ENCODE measurements around the gene FABP6. TPM values are rescaled to one million over a fixed set of nuclear protein-coding genes. Genes with fewer than 3 reads are reported as not detected.

The FABP6 gene
- total and polyA plus RNA-seq, 8 donors: not detected

DNA sequence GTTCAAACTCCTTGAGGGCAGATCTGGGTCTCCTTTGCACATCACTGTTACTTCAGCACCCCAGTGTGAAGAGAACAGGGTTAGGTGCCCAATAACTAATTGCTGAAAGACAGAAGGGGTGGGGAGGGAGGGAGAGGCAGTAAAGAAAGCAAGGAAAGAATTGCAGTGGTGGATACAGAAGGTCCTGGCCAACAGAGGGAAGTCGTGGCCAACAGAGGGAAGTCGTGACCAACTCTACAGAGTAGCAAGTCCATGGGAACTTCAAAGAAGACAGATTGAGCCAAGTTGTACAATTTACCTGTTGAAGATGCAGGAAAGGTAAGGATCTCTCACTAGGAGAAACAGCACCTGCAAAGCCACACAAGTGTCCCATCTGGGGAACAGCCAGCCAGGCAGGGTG is 56.0 kb downstream of the FABP6 start:
- H3K4me1 ChIP-seq: peaks cover 0 to 6% (median 0%) of the 10 kb centered on the region in 3 donors
- DNase-seq (no peak), FAIRE-seq (no peak), ATAC-seq (no peak)
- no peak overlapping the region for H3K4me3 ChIP-seq
- TF ChIP-seq, protein P1, sequence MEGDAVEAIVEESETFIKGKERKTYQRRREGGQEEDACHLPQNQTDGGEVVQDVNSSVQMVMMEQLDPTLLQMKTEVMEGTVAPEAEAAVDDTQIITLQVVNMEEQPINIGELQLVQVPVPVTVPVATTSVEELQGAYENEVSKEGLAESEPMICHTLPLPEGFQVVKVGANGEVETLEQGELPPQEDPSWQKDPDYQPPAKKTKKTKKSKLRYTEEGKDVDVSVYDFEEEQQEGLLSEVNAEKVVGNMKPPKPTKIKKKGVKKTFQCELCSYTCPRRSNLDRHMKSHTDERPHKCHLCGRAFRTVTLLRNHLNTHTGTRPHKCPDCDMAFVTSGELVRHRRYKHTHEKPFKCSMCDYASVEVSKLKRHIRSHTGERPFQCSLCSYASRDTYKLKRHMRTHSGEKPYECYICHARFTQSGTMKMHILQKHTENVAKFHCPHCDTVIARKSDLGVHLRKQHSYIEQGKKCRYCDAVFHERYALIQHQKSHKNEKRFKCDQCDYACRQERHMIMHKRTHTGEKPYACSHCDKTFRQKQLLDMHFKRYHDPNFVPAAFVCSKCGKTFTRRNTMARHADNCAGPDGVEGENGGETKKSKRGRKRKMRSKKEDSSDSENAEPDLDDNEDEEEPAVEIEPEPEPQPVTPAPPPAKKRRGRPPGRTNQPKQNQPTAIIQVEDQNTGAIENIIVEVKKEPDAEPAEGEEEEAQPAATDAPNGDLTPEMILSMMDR (IDR thresholded peaks at IDR 0.05): no peak
- H3K27me3 ChIP-seq: no peaks in the 10 kb centered on the region
- no peak overlapping the region for H3K27ac ChIP-seq
- H3K36me3 ChIP-seq: no peaks in the 10 kb centered on the region
- WGBS, 2 donors: 65 to 74% methylated on average over 2 of the region's 2 CpGs
- intact Hi-C loops (cut with DNase I): no loop called here
- H3K9me3 ChIP-seq: no peaks in the 10 kb centered on the region

DNA sequence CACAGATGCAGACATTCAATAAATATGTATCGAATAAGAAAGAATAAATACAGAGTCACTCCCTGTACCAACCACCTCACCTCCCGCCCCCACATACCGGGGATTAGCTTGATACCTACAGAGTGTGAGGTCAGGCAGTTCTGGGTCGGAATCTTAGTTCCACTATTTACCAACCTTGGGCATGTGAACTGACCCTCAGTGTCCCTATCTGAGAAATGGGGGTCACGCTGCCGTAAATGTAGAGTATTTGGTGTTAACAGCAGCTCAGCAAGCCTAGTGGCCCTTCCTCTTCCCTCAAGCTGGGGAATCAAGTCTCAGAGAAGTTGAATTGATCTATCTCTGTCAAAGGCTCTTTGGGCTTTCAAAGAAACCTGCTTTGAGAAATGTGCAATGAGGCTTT is 57.6 kb downstream of the FABP6 start:
- TF ChIP-seq, protein P1 (IDR thresholded peaks at IDR 0.05): no peak
- Histone ChIP-seq H3K4me1 (peaks cover 0 to 6% (median 0%) of the 10 kb centered on the region in 3 donors), H3K27ac (peak overlapping the region in 1 of 4 donors; percentile 41), H3K27me3 (no peaks in the 10 kb centered on the region), H3K4me3 (no peak overlapping the region), H3K36me3 (no peaks in the 10 kb centered on the region), H3K9me3 (no peaks in the 10 kb centered on the region)
- intact Hi-C loops (cut with DNase I): no loop called here
- no peak for DNase-seq
- ATAC-seq: no peak
- WGBS, 2 donors: 85% methylated on average over 6 of the region's 6 CpGs
- FAIRE-seq: no peak

- intact Hi-C loops (cut with DNase I): no loop called here
These were observed 58.2 kb downstream of the FABP6 start for GRCh38 chr5:160287378-160288051.

More at GRCh38 chr5:160287378-160288051, 58.2 kb downstream of the FABP6 start:
- TF ChIP-seq, protein P1 (IDR thresholded peaks at IDR 0.05): no peak
- peak overlapping the region in 2 of 4 donors; percentile 23 to 41 for H3K27ac ChIP-seq
- peaks cover 0 to 6% (median 0%) of the 10 kb centered on the region in 3 donors for H3K4me1 ChIP-seq
- DNase-seq (peak; percentile 51 to 79 (median 70)), ATAC-seq (peak; percentile 77 to 97 (median 88)), FAIRE-seq (no peak)
- H3K4me3 ChIP-seq: no peak overlapping the region
- no peaks in the 10 kb centered on the region for H3K9me3 ChIP-seq
- no peaks in the 10 kb centered on the region for H3K36me3 ChIP-seq
- 25 to 32% methylated on average over 8 of the region's 8 CpGs for WGBS, 2 donors
- H3K27me3 ChIP-seq: no peaks in the 10 kb centered on the region

Other genes starting within 250 kb of the FABP6 start
- gene TTC1, start 220.4 kb upstream of the FABP6 start, total RNA-seq: 10 to 100 TPM in 5 of 6 donors, 1 to 10 TPM in 1; 9.9 to 22.4 (median 15.6) TPM
- 10 to 100 TPM; 14.2 to 27.6 TPM for gene TTC1, start 220.4 kb upstream of the FABP6 start, polyA plus RNA-seq
- gene PWWP2A, start 110.1 kb upstream of the FABP6 start, total RNA-seq: 10 to 100 TPM in 4 of 6 donors, 1 to 10 TPM in 2; 8.3 to 14.5 (median 11.8) TPM
- gene PWWP2A, start 110.1 kb upstream of the FABP6 start, polyA plus RNA-seq: 1 to 10 TPM; 7.9 to 9.7 TPM
- gene CCNJL, start 83.1 kb downstream of the FABP6 start, total RNA-seq: under 1 TPM; 0.06 to 0.58 (median 0.17) TPM
- gene CCNJL, start 83.1 kb downstream of the FABP6 start, polyA plus RNA-seq: under 1 TPM; 0.08 to 0.16 TPM
- gene C1QTNF2, start 141.1 kb downstream of the FABP6 start, total RNA-seq: under 1 TPM in 4 of 6 donors, not detected in 2; 0.09 to 0.41 (median 0.19) TPM
- gene C1QTNF2, start 141.1 kb downstream of the FABP6 start, polyA plus RNA-seq: under 1 TPM; 0.27 to 0.38 TPM
- gene FAM200C, start 170.5 kb downstream of the FABP6 start, total RNA-seq: 1 to 10 TPM in 5 of 6 donors, under 1 TPM in 1; 0.79 to 3.7 (median 1.7) TPM
- 1 to 10 TPM; 2.5 to 3.3 TPM for gene FAM200C, start 170.5 kb downstream of the FABP6 start, polyA plus RNA-seq
- gene SLU7, start 189.6 kb downstream of the FABP6 start, total RNA-seq: 10 to 100 TPM; 15.8 to 24.6 (median 20.6) TPM
- gene SLU7, start 189.6 kb downstream of the FABP6 start, polyA plus RNA-seq: 10 to 100 TPM; 12.3 to 21.2 TPM
- 1 to 10 TPM in 3 of 6 donors, under 1 TPM in 2, not detected in 1; 0.31 to 2.7 (median 1.3) TPM for gene PTTG1, start 192.3 kb downstream of the FABP6 start, total RNA-seq
- 1 to 10 TPM; 1.2 to 2.0 TPM for gene PTTG1, start 192.3 kb downstream of the FABP6 start, polyA plus RNA-seq

All from pancreas (tissue), 10 donors.